Adrenal gland (tissue), 12 donors: ENCODE data around the gene CDON. TPM values are rescaled to one million over a fixed set of nuclear protein-coding genes. Genes with fewer than 3 reads are reported as not detected.

Experiments used
- DNase-seq, 7 donors: peaks; one replicate each; pipeline ENCODE4 v3.0.0-alpha.2; 2019 to 2020
- H3K27ac ChIP-seq, 5 donors: fragments of 200-600 bp; sonication (generic) in 4 of 5; 1 replicate in 3 of 5; 2 replicates in 2 of 5; pipeline versions ENCODE4 v1.5.1 to v1.8.0; 2016 to 2020; ENCODE audit warnings: mild to moderate bottlenecking in 1 of 5
- H3K27me3 ChIP-seq: fragments of 200-600 bp; 2 replicates; pipeline ENCODE4 v1.8.0; 2021
- H3K36me3 ChIP-seq, 2 donors: fragments of 200-600 bp; replicated peaks in 1 of 2; 1 replicate in 1 of 2; 2 replicates in 1 of 2; pipeline versions ENCODE4 v1.5.1 to v1.8.0; 2018 to 2022
- H3K4me1 ChIP-seq, 2 donors: fragments of 200-600 bp; replicated peaks in 1 of 2; 1 replicate in 1 of 2; 2 replicates in 1 of 2; pipeline versions ENCODE4 v1.5.1 to v1.8.0; 2018 to 2021
- H3K4me3 ChIP-seq, 4 donors: fragments of 200-600 bp; sonication (generic) in 3 of 4; one replicate each; pipeline ENCODE4 v1.5.1; 2016 to 2018
- H3K9me3 ChIP-seq, 3 donors: fragments of 200-600 bp; sonication (generic) in 1 of 3; replicated peaks in 1 of 3; 1 replicate in 2 of 3; 2 replicates in 1 of 3; pipeline versions ENCODE4 v1.5.1 to v1.8.0; 2016 to 2021
- POLR2A ChIP-seq, 2 donors: fragments of 450-650 bp; IDR thresholded peaks; one replicate each; pipeline ENCODE4 v1.6.1; 2017; ENCODE audit warnings: antibody characterized with exemption in 2 of 2, mild to moderate bottlenecking in 2 of 2, moderate library complexity in 1 of 2
- WGBS, 4 donors: extraction: QIAGEN DNeasy Blood & Tissue Kit in 2 of 4; methylation state at CpG; one replicate each; pipeline versions ENCODE4 v1.1.5 to v1.1.7; 2013 to 2017; 5-methylcytosine and 5-hydroxymethylcytosine counted together
- intact Hi-C, 2 donors: fragments of 100-400 bp; cut with DNase I; formaldehyde crosslinking; loops; one replicate each; pipeline versions ENCODE4 v1.14.1 to v1.15.0; 2022 to 2023
- polyA plus RNA-seq, 3 donors: library from polyadenylated mRNA; stranded (reverse); fragments of 200-250 nt in 2 of 3; fragments of 350-450 nt in 1 of 3; fragmentation: Illumina TruSeq in 1 of 3; extraction: RNeasy Lipid Tissue Mini Kit (QIAGEN cat#74804) in 1 of 3; gene quantifications; one replicate each; pipeline ENCODE4 v1.2.3, GENCODE V29; 2013 to 2014
- total RNA-seq, 9 donors: library from RNA; depleted of rRNA in 4 of 9; stranded (reverse); fragments of >200 nt in 4 of 9; fragments of 120-200 nt in 1 of 9; fragmentation: NEBNext Ultra II Directional in 1 of 9; extraction: Animal tissue kit (Norgen Biotek cat#: 25700) in 1 of 9; gene quantifications; one replicate each; pipeline versions ENCODE4 v1.1.0 to v1.2.4, GENCODE V29; 2013 to 2023
- TF ChIP-seq, protein P1 (sequence below), 6 experiments: fragments of 450-650 bp in 4 of 6; fragments of 200-600 bp in 2 of 6; sonication (generic) in 1 of 6; IDR thresholded peaks; 1 replicate in 5 of 6; 2 replicates in 1 of 6; pipeline versions ENCODE4 v1.5.1 to v1.8.0; 2016 to 2021; ENCODE audit warnings: antibody characterized with exemption in 6 of 6, mild to moderate bottlenecking in 2 of 6, moderate library complexity in 1 of 6
- donor health status: healthy with polysubstance abuse.
- donor health status: Bipolar disorder and iron deficiency.
- donor health status: DM: yes; HTN: yes; CAD: no.
- donor health status: DM: no; HTN: no; CAD: no.
- donor health status: DM: no; HTN: no; CAD: no.
- donor health status: DM: yes; HTN: yes; CAD: no.

CDON gene
- total and polyA plus RNA-seq, 12 donors: 0.90 to 12.1 (median 3.9) TPM

DNA sequence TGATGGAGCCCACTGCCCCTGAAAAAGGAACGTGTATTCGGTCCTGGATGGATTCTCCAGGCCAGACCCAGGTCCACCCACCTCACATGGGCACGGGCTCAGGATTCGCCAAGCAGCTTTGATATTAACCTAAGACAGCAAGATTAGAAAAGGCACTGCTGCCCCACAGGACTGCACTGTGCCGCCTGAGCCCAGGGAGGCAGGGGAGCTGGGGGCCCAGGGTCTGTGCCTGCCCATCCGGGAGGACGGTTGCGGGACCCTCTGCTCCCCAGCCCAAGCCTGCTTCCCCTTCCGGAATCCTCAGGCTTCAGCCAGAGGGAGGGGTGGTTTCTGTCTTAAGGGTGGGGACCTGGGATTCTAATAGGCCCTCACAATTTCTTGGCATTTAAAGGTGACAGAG lies 130.4 kb downstream of the CDON start:
- peaks cover 3% of the 10 kb centered on the region for H3K27me3 ChIP-seq
- H3K4me1 ChIP-seq: no peaks in the 10 kb centered on the region
- no peaks in the 10 kb centered on the region for H3K36me3 ChIP-seq
- 74 to 91% (median 81%) methylated on average over 2 to 9 of the region's 9 CpGs for WGBS, 4 donors
- intact Hi-C loops: no loop called here
- no peak overlapping the region for H3K27ac ChIP-seq
- DNase-seq: peak in 1 of 7 donors; percentile 45
- no peak overlapping the region for H3K4me3 ChIP-seq
- peaks cover 0 to 6% (median 0%) of the 10 kb centered on the region in 3 donors for H3K9me3 ChIP-seq
- TF ChIP-seq, protein P1, sequence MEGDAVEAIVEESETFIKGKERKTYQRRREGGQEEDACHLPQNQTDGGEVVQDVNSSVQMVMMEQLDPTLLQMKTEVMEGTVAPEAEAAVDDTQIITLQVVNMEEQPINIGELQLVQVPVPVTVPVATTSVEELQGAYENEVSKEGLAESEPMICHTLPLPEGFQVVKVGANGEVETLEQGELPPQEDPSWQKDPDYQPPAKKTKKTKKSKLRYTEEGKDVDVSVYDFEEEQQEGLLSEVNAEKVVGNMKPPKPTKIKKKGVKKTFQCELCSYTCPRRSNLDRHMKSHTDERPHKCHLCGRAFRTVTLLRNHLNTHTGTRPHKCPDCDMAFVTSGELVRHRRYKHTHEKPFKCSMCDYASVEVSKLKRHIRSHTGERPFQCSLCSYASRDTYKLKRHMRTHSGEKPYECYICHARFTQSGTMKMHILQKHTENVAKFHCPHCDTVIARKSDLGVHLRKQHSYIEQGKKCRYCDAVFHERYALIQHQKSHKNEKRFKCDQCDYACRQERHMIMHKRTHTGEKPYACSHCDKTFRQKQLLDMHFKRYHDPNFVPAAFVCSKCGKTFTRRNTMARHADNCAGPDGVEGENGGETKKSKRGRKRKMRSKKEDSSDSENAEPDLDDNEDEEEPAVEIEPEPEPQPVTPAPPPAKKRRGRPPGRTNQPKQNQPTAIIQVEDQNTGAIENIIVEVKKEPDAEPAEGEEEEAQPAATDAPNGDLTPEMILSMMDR (IDR thresholded peaks at IDR 0.05): no peak

DNA sequence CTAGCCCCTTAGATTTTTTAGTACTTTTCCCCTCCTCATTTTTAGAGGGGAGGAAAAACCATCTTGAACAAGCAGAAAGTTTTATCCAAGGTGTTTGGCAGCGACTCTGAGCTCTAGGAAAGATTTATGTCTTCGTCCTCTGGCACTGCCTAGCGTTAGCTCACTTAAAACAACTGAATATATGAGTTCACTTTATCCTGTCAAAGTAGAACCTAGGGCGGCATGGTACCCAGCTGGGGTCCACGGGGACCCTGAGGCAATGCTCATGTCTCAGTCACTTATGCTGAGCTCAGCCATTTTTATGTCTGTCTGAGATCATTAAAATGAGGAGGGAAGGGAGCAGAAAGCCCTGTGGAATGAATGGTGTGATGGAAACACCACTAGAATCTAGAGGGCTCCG lies 131.0 kb downstream of the CDON start:
- TF ChIP-seq POLR2A (IDR thresholded peaks at IDR 0.05): no peak
- TF ChIP-seq, protein P1 (IDR thresholded peaks at IDR 0.05): no peak
- no peak overlapping the region for H3K4me3 ChIP-seq
- H3K27me3 ChIP-seq: peaks cover 3% of the 10 kb centered on the region
- no peaks in the 10 kb centered on the region for H3K4me1 ChIP-seq
- no peaks in the 10 kb centered on the region for H3K36me3 ChIP-seq
- no peak overlapping the region for H3K27ac ChIP-seq
- H3K9me3 ChIP-seq: peaks cover 0 to 6% (median 0%) of the 10 kb centered on the region in 3 donors
- DNase-seq: peak in 1 of 7 donors; percentile 18
- 44 to 54% (median 49%) methylated on average over 6 of the region's 6 CpGs for WGBS, 4 donors
- intact Hi-C loops: no loop called here

DNA sequence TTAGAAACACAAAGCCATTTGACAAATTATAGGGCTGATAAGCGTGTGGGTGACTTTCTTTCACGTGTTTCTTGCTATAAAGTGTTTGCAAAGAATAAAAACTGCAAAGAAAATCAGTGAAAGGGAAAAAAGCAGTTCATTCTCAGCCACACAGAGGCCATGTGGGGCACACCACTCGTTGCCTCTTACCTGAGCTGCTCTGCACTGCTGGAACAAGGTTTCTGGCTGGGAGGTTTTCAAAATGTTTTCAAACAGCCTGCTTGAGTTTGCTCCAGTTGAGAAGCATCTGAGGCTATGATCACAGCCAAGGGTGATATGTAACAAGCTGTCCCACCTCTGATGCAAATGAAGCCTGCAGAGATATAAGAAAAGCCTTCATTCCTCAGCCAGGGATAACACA lies 131.6 kb downstream of the CDON start:
- Histone ChIP-seq H3K27ac (no peak overlapping the region), H3K36me3 (no peaks in the 10 kb centered on the region), H3K4me3 (no peak overlapping the region), H3K27me3 (peaks cover 3% of the 10 kb centered on the region), H3K4me1 (no peaks in the 10 kb centered on the region), H3K9me3 (peaks cover 0 to 6% (median 0%) of the 10 kb centered on the region in 3 donors)
- TF ChIP-seq, protein P1 (IDR thresholded peaks at IDR 0.05): no peak
- TF ChIP-seq POLR2A (IDR thresholded peaks at IDR 0.05): no peak
- intact Hi-C loops: no loop called here
- no peak for DNase-seq
- WGBS, 4 donors: 62 to 70% (median 63%) methylated on average over 3 of the region's 3 CpGs

DNA sequence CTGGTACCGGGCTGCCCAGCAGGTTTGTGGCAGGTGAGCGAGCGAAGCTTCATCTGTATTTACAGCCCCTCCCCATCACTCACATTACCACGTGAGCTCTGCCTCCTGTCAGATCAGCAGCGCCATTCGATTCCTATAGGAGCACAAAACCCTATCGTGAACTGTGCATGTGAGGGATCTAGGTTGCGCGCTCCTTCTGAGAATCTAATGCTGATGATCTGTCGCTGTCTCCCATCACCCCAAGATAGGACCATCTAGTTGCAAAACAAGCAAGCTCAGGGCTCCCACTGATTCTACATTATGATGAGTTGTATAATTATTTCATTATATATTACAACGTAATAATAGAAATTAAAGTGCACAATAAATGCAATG lies 132.6 kb downstream of the CDON start:
- intact Hi-C loops: no loop called here
- no peaks in the 10 kb centered on the region for H3K36me3 ChIP-seq
- no peak for TF ChIP-seq POLR2A (IDR thresholded peaks at IDR 0.05)
- TF ChIP-seq, protein P1 (IDR thresholded peaks at IDR 0.05): no peak
- DNase-seq: peak in 1 of 7 donors; percentile 3
- no peak overlapping the region for H3K4me3 ChIP-seq
- 87 to 95% (median 87%) methylated on average over 8 to 11 of the region's 11 CpGs for WGBS, 4 donors
- peaks cover 0 to 3% of the 10 kb centered on the region in 2 donors for H3K4me1 ChIP-seq
- H3K27me3 ChIP-seq: peaks cover 3% of the 10 kb centered on the region
- no peak overlapping the region for H3K27ac ChIP-seq
- peaks cover 0 to 6% (median 0%) of the 10 kb centered on the region in 3 donors for H3K9me3 ChIP-seq
